Islet of Langerhans (tissue), 1 donor: ENCODE data around the gene BTG3.
A peak's percentile ranks its signal among the peaks of the same experiment; 100 is the strongest.

ENCODE experiments used
- FAIRE-seq: peaks from one replicate; lab custom pipeline; 2011; peaks lifted over from hg19 to GRCh38; lab: Jason Lieb, UNC

Gene BTG3

GRCh38 chr21:17585875-17586450, 26.7 kb downstream of the BTG3 start:
- peak; percentile 99 for FAIRE-seq

GRCh38 chr21:17583898-17584297, 28.8 kb downstream of the BTG3 start:
- no peak for FAIRE-seq

- FAIRE-seq: no peak
These were observed 32.4 kb downstream of the BTG3 start for GRCh38 chr21:17580319-17580718.

- no peak for FAIRE-seq
These were observed 33.8 kb downstream of the BTG3 start for GRCh38 chr21:17578876-17579275.

GRCh38 chr21:17578162-17578561, 34.5 kb downstream of the BTG3 start:
- no peak for FAIRE-seq

GRCh38 chr21:17577701-17578100, 35.0 kb downstream of the BTG3 start:
- no peak for FAIRE-seq

- no peak for FAIRE-seq
These were observed 36.4 kb downstream of the BTG3 start for GRCh38 chr21:17576080-17576835.

GRCh38 chr21:17575076-17575475, 37.6 kb downstream of the BTG3 start:
- no peak for FAIRE-seq

GRCh38 chr21:17572431-17572830, 40.3 kb downstream of the BTG3 start:
- no peak for FAIRE-seq

GRCh38 chr21:17570786-17571185, 41.9 kb downstream of the BTG3 start:
- FAIRE-seq: no peak

GRCh38 chr21:17560377-17561025, 52.2 kb downstream of the BTG3 start:
- no peak for FAIRE-seq

GRCh38 chr21:17554679-17555465, 57.8 kb downstream of the BTG3 start:
- no peak for FAIRE-seq

GRCh38 chr21:17554120-17554519, 58.6 kb downstream of the BTG3 start:
- no peak for FAIRE-seq

GRCh38 chr21:17552410-17552809, 60.3 kb downstream of the BTG3 start:
- FAIRE-seq: no peak

GRCh38 chr21:17550671-17551308, 61.9 kb downstream of the BTG3 start:
- no peak for FAIRE-seq

GRCh38 chr21:17548262-17548661, 64.4 kb downstream of the BTG3 start:
- no peak for FAIRE-seq

GRCh38 chr21:17545007-17545406, 67.7 kb downstream of the BTG3 start:
- FAIRE-seq: no peak
